Stimulated activated CD8-positive, alpha-beta memory T cell treated with anti-CD3 and anti-CD28 coated beads, Interleukin-15, amount 100 ng/mL, for 24 hours (primary cell): ENCODE data around the gene SLX1A.
"Not testable (repeated sequence)": the region's sequence is repeated elsewhere in the genome, so short reads cannot be mapped to it uniquely, and the experiment has no call there.

ENCODE experiments used
- DNase-seq: peaks from one replicate; pipeline ENCODE4 v3.0.0-alpha.2; 2020; ENCODE audit warnings: low read depth

SLX1A gene

DNA sequence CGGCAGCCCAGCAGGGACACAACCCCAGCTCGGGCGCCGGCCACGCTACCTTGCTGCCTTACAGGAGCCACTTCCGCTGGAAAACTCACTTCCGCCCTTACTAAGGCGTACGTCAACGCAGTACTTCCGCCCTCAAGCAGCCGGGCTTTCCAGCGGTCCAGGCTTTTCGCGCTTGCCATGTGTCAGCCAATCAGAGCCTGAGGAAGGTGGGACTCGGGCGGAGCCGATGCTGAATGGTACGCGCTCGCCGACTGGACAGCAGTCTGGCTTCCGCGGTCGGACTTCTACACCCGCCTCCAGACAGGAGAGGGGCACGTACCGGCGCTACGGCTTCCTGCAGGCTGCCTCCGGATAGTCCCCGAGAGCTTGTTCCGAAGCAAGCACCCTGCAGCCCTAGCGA, at the start of gene SLX1A, which contains the start of gene BOLA2B:
SLX1A (plus strand) TSS at position 261 of the 400 bp plus-strand sequence. CDS start 210 bp downstream, outside the sequence.
BOLA2B (minus strand) TSS at position 52 of the 400 bp plus-strand sequence. CDS start 71 bp downstream, outside the sequence.
- not testable (repeated sequence) for DNase-seq

DNA sequence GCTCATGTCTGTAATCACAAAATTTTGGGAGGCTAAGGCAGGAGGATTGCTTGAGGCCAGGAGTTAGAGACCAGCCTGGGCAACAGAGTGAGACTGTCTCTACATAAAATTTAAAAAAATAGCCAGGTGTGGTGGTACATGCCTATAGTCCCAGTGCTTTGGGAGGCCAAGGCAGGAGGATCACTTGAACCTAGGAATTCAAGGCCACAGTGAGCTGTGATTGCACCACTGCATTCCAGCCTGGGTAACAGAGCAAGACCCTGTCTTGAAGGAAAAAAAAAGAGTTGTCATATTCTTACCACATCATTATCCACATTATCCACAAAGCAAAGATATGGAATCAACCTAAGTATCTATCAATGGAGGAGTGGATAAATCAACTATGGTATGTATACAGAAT, 49.7 kb upstream of the SLX1A start:
- DNase-seq = no peak

DNA sequence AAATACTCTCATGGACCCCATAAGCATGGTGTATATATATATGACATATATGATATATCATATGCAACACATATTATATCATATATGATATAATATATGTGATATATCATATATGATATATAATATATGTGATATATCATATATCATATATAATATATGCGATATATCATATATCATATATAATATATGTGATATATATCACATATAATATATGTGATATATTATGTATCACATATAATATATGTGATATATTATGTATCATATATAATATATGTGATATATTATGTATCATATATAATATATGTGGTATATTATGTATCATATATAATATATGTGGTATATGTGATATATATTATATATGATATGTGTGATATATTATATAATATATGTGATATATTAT, 48.8 kb upstream of the SLX1A start:
- DNase-seq = no peak

DNA sequence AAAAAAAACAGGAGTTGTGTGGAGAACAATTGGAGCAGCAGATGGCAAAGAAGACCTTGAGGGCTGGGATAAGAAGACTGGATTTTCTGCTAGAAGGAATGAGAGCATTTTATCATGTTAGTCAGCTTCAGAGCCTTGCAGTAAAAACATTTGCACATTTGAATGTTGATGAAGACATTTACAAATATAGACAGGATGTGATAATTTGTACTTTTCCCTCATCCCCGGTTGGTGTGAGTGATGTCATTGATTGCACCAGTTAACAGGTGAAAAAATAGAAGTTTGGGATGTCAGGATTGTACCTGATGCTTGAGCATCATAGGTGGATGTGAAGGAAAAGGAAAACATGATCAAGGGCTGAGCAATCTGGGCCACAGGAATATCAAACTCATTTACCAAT, 48.0 kb upstream of the SLX1A start:
- DNase-seq = no peak

DNA sequence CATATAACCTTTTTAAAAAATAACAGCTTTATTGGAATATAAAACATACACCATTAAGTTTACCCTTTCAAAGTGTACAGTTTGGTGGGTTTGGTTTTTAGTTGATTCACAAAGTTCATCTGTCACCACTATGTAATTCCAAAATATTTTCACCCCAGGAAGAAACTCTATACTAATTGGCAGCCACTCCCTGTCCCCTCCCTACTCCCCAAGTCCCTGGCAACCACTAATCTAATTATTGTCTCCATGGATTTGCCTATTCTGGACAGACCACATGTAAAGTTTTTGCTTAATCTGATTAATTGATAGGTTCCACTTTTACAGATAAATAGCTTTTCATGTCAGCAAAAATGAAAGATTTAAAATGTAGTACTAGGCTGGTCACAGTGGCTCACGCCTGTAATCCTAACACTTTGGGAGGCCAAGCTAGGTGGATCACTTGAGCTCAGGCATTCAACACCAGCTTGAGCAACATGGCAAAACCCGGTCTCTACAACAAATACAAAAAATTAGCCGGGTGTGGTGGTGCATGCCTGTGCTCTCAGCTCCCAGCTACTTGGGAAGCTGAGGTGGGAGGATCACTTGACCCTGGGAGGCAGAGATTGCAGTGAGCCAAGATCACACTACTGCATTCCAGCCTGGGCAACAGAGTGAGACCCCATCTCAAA, 45.7 kb upstream of the SLX1A start:
- no peak for DNase-seq

DNA sequence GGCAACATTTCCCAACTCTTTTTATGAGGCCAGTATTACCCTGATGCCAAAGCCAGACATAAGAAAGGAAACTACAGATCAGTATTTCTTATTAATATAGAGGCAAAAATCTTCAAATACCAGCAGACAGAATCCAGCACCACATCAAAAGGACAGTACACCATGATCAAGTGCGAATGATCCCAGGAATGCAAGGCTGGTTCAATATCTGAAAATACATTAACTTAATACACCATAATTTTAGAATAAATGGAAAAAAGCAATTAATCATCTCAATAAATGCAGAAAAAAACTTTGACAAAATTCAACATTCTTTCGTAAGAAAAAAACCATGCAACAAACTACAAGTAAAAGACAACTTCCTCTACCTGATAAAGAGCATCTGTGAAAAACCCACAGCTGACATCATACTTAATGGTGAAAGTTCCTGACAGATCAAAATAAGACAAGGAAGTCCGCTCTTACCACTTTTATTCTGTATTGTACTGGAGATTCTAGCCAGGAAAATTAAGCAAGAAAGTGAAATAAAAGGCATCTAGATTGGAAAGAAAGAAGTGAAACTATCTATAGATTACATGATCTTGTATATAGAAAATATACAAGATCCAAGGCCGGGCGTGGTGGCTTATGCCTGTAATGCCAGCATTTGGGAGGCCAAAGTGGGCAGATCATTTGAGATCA, 44.3 kb upstream of the SLX1A start:
- DNase-seq = no peak

DNA sequence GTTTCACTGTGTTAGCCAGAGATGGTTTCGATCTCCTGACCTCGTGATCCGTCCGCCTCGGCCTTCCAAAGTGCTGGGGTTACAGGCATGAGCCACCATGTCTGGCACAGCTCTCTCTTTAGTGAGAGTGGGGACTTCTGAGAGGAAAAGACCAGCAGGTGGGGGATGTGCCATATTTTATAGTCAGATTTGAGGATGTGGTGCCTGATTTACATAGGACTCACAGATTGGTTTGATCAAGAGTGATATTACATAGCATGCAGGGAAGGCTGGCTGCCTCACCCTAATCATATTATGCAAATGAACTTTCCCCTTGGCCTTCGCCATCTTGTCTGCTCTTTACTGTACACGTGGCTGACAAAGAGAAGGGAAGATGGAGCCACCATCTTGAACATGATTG, 42.6 kb upstream of the SLX1A start:
- DNase-seq = no peak

DNA sequence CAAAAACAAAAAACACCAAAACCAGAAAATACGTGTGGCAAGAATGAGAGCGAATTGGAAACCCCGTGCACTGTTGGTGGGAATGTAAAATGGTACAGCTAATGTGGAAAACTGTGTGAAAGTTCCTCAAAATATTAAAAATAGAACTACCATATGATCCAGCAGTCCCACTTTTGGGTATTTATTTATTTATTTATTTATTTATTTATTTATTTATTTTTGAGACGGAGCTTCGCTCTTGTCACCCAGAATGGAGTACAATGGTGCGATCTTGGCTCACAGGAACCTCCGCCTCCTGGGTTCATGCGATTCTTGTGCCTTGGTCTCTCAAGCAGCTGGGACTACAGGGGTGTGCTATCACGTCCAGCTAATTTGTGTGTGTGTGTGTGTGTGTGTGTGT, 41.2 kb upstream of the SLX1A start:
- DNase-seq = no peak

DNA sequence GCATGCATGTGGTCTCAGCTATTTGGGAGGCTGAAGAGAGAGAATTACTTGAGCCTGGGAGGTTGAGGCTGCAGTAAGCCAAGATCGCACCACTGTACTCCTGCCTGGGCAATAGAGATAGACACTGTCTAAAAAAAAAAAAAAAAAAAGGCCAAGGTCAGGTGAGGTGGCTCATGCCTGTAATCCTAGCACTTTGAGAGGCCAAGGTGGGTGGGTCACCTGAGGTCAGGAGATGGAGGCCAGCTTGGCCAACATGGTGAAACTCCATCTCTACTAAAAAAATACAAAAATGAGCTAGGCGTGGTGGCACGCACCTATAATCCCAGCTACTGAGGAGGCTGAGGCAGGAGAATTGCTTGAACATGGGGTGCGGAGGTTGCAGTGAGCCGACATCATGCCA, 38.5 kb upstream of the SLX1A start:
- no peak for DNase-seq

DNA sequence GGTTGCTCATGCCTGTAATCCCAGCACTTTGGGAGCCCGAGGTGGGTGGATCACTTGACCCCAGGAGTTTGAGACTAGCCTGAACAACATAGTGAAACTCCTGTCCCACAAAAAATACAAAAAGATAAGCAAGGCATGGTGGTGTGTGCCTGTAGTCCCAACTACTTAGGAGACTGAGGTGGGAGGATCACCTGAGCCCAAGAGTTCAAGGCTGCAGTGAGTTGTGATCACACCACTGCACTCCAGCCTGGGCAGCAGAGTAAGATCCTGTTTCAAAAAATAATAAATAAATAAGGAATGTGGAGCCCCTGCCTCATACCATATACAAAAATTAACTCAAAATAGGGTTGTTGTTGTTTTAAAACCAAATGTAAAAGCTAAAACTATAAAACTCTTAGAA, 36.5 kb upstream of the SLX1A start:
- DNase-seq = no peak

DNA sequence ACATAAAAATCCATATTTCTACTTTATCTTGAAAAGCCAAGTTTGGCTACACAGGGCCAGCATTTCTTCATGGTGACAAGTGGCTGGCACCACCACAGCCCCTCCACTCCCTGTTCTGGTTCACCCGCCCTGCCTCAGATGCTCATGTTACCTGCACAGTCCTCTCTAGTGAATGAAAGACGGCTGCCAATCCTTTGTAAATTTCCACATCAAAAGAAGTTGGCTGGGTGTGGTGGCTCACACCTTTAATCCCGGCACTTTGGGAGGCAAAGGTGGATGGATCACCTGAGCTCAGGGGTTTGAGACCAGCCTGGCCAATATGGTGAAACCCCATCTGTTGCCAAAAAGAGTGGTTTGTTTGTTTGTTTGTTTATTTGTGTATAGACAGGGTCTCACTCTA, 30.1 kb upstream of the SLX1A start:
- DNase-seq = no peak

DNA sequence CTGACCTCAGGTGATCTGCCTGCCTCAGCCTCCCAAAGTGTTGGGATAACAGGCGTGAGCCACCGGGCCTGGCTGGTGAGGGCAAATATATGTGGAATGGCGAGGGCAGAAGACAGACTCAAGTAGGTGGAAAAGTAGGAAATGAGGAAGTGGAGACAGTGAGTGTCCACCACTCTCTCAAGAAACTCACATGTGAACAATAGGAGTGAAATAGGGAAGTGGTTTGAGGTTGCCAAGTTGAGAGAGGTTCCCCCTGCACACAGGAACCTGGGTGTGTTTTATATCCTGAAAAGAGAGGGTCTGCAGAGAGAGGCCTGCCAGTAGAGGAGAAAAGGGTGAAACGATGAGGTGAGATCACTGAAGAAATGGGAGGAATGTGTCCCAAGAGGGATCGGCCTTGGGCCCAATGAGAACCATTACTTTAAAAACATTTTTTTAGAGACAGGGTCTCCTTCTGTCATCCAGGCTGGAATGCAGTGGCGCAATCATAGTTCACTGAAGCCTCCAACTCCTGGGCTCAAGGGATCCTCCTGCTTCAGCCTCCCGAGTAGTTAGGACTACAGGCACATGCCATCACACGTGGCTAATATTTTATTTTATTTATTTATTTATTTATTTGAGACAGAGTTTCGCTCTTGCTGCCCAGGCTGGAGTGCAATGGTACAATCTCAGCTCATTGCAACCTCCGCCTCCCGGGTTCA, 27.3 kb upstream of the SLX1A start:
- no peak for DNase-seq

DNA sequence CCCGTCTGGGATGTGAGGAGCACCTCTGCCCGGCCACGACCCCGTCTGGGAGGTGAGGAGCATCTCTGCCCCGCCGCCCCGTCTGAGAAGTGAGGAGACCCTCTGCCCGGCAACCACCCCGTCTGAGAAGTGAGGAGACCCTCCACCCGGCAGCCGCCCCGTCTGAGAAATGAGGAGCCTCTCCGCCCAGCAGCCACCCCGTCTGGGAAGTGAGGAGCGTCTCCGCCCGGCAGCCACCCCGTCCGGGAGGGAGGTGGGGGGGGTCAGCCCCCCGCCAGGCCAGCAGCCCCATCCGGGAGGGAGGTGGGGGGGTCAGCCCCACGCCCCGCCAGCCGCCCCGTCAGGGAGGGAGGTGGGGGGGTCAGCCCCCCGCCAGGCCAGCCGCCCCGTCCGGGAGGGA, 24.9 kb upstream of the SLX1A start:
- not testable (repeated sequence) for DNase-seq

DNA sequence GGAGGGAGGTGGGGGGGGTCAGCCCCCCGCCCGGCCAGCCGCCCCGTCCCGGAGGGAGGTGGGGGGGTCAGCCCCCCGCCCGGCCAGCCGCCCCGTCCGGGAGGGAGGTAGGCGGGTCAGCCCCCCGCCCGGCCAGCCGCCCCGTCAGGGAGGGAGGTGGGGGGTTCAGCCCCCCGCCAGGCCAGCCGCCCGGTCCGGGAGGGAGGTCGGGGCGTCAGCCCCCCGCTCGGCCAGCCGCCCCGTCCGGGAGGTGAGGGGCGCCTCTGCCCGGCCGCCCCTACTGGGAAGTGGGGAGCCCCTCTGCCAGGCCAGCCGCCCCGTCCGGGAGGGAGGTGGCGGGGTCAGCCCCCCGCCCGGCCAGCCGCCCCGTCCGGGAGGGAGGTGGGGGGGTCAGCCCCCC, 24.3 kb upstream of the SLX1A start:
- not testable (repeated sequence) for DNase-seq

DNA sequence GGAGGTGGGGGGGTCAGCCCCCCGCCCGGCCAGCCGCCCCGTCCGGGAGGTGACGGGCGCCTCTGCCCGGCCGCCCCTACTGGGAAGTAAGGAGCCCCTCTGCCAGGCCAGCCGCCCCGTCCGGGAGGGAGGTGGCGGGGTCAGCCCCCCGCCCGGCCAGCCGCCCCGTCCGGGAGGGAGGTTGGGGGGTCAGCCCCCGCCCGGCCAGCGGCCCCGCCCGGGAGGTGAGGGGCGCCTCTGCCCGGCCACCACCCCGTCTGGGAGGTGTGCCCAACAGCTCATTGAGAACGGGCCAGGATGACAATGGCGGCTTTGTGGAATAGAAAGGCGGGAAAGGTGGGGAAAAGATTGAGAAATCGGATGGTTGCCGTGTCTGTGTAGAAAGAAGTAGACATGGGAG, 23.5 kb upstream of the SLX1A start:
- DNase-seq = not testable (repeated sequence)

DNA sequence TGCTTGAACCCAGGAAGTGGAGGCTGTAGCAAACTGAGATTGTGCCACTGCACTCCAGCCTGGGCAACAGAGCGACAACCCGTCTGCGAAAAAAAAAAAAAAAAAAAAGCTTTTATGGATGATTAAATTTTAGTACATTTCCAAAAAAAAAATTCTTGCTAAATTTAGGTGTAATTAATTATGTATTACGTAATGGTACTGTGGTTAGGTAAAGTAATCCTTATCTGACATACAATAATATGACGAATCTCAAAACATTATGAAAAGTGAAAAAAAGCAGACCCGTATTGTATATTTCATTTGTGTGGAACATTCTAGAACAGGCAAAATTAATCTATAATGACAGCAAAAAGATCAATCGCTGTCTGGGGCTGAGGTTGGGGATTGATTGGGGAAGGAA, 20.6 kb upstream of the SLX1A start:
- no peak for DNase-seq

DNA sequence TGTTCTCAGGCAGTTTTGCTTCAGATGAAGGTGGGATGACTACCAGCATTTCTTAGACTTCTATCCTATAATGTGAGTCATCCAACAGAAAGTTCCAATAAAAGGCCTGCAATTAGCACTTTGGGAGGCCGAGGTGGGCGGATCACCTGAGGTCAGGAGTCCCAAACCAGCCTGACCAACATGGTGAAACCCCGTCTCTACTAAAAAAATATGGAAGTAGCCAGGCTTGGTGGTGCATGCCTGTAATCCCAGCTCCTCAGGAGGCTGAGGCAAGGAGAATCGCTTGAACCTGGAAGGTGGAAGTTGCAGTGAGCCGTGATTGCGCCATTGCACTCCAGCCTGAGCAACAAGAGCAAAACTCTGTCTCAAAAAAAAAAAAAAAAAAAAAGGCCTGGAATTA, 16.8 kb upstream of the SLX1A start:
- DNase-seq = not testable (repeated sequence)

DNA sequence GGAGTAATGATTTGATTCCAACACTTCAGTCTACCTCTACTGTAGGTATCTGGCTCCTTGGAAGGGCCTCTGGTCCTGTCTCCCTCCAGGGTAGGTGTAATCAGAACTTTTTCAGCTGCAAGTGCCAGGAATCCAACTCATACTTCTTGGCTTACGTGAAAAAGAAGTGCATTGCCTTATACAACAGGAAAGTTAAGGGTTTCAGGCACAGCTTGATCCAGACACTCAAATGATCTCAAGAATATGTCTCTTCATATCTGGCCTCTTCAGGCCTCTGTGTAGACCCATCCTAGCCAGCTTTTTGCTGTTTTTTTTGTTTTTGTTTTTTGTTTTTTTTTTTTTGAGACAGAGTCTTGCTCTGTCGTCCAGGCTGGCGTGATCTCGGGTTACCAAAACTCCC, 14.5 kb upstream of the SLX1A start:
- DNase-seq = no peak

DNA sequence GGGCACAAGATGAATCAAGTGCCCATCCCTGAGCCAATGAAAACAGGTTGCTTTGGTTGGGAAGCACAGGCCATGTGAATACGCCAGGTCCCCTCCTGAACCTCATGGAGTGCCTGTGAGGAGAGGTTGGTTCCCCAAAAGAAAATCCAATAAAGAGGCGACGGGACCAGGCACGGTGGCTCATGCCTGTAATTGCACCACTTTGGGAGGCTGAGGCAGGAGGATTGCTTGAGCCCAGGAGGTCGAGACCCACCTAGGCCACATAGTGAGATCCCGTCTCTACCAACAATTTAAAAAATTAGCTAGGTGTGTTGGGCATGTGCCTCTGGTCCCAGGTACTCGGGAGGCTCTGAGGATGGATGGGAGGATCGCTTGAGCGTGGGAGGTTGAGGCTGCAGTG, 13.7 kb upstream of the SLX1A start:
- DNase-seq = no peak

DNA sequence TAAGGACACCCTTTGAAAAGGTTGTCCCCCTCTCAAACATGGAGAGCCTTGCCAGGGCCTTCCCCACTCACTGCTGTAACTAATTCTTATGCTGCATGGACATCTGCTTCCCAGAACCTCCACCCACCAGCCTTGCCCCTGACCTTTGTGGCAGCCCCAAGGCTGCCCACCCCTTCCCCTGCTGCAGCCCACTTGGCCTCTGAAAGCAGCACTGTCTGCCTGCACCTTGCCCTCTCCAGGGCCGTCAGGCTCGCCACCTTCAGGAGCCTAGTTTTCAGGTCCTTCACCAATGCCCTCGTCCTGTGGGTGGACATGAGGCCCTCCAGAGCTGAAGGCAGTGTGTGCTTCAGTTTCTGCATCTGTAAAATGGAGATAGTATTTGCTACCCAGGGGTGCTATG, 12.9 kb upstream of the SLX1A start:
- no peak for DNase-seq

DNA sequence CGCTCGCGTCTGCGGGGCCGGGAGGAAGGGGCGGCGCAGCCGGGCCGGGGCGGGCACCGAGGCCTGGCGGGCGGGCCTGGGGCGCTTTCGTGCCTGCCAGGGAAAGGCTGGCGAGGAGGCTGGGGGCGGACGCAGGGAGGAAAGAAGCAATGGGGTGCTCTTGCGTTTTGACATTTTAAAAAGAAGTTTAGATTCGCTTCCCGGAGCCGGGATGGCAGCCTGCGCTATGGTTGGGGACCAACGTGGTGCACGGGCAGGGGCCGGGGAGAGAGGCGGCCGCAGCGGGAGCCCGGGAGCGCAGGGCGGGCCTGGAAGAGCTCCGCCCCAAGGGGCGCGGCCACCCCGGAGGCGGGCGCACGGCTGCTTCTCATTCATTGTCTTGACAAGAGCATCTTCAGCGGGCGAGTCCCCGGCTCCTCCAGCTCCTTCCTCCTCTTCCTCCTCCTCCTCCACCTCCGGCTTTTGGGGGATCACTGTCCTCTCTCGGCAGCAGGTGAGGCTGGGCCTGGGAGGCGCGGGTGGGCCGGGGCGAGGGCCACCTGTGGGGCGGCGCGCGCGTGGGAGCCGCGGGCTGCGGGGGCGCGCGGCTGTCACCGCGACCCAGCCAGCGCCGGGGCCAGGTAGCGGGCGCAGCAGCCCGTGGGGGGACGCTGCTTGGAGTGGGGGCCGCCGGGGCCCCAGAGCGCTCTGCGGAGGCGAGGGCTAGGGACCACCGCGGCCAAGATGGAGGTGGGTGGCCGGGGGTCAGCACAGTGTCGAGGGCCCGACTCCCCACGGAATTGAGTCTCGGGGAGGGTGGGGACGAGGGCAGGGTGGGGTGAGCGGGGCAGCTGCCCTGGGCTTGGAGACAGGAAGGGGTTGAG, 10.2 kb upstream of the SLX1A start, which contains the start of gene CORO1A:
CORO1A (plus strand) TSS at position 370 of the 863 bp plus-strand sequence. CDS start 1,608 bp downstream, outside the sequence.
- DNase-seq = peak; percentile 60
